ENCODE data around the gene VKORC1.

VKORC1 gene

GRCh38 chr16:31130336-31130891, 35.8 kb upstream of the VKORC1 start:
- DNase-seq (ENCODE audit: low read depth) = no peak

DNA sequence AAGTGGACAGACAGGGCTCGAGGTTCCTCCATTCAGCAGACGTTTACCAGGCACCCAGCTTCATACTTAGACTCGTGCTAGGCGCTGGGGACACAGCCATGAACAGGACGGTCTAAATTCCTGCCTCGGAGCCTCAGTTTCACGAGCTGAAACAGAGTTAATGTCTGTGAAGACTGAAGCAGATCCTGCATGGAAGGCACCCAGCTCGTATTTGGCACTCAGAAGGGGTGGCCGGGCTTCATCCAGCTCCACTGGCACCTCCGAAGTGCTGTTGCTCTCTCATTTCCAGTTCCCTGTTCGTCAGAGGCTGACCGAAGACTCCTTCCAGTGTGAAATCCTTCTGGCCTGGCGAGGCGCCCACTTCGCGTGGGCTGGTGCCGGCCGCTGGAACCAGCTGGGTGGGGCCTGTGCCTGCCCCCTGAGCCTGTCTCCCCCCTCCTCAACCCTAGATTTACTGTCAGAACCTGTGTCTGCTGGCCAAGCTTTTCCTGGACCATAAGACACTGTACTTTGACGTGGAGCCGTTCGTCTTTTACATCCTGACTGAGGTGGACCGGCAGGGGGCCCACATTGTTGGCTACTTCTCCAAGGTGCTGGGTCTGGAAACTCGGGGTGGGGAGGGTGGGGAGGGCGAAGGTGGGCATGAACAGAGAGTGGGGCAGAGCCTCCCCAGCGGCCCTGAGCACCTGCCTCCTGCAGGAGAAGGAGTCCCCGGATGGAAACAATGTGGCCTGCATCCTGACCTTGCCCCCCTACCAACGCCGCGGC, 35.2 kb upstream of the VKORC1 start:
- no peak for DNase-seq (ENCODE audit: low read depth)

DNA sequence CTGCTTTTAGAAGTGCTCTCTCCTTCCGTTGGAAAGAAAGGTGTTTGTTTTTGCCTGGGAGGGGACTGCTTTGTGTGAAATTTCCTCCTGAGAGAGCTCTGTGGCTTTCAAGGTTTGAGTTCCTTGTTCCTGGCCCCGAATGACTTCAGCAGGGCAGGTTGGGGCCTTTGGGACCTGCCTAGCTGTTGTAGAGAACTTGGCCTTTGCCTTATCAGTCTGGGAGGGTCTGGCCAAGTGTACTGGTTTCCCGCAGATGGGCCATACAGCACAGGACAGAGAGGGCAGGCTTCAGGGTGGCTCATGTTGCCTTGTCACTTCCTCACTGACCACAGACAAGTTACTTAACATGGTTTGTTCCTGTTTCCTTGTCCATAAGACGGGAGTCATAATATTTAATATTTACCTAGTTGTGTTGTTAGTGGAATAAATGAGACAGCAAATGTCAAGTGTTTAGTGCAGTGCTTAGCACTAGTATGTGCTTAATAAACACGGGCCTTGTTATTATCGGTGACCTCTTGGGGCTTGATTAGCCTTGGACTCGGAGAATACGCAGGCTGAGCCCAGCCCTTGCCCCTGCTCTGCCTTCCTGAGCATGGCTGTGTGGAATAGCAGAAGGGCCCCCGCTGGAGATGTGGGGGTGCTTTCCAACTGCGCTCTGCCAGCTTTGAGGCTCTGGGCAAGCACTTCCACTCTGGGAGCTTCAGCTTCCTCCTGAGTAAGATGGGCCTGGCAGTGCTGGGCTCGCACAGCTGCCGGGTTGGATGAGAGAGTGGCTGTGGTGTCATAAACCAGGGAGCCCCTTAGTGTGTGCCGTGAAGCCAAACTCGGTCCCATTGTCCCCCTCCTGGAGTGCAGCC, 34.3 kb upstream of the VKORC1 start:
- no peak for DNase-seq (ENCODE audit: low read depth)

- no peak for DNase-seq (ENCODE audit: low read depth)
Measured at GRCh38 chr16:31127182-31127581, 32.6 kb upstream of the VKORC1 start.

DNA sequence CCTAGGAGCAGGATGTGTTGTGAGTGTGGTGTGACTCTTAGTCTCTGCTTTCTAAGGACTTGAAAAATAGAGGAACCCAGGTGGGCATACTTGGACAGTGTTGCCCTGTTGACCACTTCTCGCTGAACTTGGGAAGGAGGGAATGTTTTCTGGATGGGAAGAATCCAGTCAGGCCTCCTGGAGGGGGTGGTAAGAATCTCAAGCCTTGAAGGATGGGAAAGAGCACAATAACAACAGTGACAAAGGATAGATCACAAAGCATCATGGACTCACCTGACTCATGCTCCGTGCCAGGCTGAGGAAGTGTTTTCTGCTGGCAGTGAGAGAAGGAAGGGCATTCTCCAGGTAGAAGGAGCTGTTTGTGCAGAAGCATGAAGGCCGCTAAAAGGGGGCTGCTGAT, 31.2 kb upstream of the VKORC1 start:
- no peak for DNase-seq (ENCODE audit: low read depth)

DNA sequence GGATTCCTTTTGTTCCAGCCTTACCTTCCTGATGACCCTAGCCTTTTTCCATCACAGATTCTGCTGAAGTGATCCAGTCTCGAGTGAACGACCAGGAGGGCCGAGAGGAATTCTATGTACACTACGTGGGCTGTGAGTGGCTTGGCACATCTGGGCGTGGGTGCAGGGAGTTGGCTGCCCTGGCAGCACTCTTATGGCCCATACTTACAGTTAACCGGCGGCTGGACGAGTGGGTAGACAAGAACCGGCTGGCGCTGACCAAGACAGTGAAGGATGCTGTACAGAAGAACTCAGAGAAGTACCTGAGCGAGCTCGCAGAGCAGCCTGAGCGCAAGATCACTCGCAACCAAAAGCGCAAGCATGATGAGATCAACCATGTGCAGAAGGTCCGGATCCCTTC, 25.5 kb upstream of the VKORC1 start:
- DNase-seq (ENCODE audit: low read depth) = no peak

DNA sequence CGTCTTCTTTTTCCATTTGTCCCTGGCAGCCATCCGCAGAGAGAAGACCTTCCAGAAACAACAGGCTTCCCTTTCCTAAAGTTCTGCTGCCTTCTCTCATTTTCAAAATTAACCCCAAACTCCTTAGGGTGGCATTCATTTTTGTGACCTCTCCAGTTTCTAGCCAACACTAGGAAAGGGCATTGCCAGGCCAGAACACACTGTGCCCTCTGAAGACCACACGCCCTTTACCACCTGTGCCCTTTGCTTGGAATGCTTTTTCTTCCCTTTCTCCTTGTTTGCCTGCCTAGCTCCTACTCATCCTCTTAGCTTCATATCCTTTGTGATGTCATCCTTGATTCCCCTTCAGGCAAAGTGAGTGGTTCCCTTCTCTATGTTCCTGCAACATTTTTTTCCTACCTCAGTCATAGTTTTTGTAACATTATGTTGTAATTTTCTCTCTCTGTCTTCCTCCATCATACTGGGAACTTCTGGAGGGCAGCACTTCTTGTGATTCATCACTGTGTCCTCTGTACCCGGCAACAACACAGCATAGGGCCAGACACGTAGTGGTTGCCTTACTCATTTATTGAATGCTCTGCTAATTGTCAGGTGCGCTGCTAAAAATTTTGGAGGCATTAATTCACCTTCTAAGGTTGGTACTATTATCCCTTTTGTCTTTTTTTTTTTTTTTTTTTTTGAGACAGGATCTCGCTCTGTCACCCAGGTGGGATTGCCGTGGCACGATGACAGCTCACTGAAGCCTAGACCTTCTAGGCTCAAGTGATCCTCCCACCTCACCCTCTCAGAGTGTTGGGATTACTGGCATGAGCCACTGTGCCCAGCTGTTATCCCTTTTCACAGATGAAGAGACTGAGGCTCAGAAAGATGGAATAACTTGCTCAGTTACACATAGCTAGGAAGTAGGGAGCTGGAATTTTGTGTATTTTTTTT, 23.9 kb upstream of the VKORC1 start:
- DNase-seq (ENCODE audit: low read depth) = peak; percentile 90

DNA sequence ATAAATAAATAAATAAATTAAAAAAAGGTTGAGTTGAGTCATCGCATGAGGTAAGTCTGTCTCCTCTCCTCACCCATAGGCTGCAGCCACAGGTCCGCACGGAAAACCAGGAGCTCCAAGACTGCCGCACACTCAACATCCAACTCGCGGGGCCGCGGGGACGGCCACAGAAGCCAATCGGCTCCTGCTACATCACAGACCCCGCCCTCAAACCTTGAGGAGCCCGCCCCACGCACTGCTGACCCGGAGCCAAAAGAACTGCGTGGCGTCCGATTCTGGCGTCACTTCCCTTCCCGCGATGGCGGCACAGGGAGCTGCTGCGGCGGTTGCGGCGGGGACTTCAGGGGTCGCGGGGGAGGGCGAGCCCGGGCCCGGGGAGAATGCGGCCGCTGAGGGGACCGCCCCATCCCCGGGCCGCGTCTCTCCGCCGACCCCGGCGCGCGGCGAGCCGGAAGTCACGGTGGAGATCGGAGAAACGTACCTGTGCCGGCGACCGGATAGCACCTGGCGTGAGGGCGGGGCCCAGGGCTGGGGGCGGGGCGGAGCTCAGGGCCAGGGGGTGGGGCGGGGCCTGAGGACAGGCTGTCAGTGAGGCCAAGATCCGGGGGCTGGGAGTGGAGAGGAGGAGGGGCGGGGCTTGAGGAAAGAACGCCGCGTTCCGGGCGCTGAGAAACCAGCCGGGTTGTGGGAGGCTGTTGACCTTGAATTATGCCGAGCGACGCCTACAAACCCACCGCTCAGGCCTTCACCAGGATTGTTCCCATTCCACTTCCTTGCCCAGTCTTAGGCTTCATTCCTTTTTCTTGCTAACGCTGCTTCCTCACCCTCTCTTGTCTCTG, 23.0 kb upstream of the VKORC1 start, which contains the start of gene KAT8:
Gene KAT8, plus strand, starts transcription at position 281 of the 839 bp plus-strand sequence. Its CDS starts 18 bp downstream, at position 299.
- DNase-seq (ENCODE audit: low read depth) = peak; percentile 98

DNA sequence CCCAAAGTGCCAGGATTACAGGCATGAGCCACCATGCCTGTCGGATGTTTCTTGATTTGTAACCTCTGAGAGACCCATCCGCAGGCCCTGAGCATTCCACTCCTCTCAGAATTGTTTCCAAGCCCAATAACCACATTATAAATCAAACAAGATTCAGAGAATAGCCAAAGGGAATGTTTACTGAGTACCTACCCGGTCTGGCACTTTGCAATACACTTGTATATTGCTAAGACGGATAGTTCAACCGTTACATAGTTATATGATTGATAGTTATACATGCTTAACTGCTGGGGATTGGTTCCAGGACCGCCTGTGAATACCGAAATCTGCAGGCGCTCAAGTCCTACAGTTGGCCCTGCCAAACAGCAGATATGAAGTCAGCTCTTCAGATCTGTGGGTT, 19.9 kb upstream of the VKORC1 start:
- no peak for DNase-seq (ENCODE audit: low read depth)

DNA sequence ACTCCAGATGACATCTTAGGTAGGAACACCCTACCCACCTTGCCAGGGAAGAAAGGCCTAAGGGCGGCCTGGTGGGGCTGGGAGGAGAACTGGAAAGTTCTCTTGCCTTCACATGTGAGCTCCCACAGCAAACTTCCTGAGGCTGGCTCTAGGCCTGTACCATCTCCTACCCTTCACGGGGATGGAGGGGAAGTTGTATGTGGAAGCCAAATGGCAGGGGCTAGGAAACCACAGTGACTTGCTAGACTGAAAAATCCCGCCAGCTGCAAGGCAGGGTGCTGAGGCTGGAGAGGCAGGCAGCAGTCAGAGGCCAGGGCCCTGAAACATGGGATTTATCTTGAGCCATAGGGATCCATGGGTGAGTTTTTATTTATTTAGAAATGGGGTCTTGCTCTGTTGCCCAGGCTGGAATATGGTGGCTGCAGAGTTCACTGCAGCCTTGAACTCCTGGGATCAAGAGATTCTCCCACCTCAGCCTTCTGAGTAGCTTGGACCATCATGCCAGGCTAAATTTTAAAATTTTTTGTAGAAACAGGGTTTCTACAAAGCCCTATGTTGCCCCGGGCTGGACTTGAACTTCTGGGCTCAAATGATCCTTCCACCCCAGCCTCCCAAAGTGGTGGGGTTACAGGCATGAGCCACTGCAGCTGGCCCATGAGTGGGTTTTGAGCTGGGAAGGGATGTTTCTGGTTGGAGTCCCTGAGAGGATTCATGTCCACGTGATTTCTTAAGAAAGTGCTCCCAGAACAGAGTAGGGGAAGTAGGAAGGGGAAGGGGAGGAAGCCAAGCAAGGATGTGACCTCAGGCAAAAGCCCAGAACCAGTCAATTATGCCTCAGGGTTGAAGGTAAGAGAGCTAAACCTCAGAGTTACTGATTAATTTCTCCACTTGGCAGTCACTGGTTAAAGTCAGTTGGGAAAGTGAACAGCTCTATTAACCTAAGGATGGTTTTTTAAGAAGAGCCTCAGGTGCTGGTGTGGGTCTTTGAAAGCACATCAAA, 18.8 kb upstream of the VKORC1 start:
- no peak for DNase-seq (ENCODE audit: low read depth)

DNA sequence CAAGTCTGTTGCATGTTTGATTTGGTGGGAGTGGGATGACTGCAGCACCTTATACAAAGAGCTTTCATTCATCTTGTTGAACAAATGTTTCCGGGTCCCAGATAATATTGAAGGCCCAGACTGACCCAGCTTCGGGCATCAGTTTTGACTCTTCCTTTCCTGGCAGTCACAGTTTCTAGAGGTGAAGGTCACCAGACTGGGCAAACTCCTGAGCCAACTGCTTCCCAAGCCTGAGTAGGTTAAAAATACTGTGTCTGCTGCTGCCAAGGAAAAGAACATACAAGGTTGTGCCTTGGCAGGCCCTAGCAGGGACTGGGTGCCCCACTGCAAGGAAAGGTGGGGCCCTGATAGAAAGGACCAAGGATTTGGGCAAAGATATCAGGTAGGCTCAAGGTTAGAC, 18.1 kb upstream of the VKORC1 start:
- no peak for DNase-seq (ENCODE audit: low read depth)

GRCh38 chr16:31111881-31112466, 17.4 kb upstream of the VKORC1 start:
- no peak for DNase-seq (ENCODE audit: low read depth)

DNA sequence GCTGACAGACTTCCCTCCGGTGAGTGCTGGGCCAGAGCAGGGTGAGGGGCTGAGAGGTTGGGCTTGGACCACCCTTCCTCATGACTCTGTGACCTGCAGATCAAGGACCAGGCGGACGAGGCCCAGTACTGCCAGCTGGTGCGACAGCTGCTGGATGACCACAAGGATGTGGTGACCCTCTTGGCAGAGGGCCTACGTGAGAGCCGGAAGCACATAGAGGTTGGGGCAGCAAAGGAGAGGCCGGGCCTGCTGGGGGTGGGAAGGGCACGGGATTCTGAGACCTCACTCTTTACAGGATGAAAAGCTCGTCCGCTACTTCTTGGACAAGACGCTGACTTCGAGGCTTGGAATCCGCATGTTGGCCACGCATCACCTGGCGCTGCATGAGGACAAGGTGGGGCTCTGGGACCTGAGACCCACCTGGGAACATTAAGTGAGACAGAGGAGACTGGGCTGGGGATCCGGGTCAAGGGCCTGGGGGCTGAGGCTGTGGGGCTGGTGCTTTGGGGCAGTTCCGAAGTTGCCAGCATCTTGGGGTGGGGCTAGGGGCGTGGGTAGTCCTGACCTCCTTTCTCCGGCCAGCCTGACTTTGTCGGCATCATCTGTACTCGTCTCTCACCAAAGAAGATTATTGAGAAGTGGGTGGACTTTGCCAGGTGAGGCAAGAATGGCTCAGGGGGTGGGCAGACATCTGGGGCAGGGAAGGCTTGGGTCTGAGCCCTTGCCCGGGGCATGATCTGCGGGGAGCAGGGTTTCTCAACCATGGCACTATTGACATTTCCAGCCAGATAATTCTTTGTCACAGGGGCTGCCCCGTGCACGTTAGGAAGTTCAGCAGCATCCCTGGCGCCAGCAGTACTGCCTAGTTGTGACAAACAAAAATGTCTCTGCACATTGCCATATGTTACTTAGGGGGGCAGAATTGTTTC, 15.8 kb upstream of the VKORC1 start:
- DNase-seq (ENCODE audit: low read depth) = no peak

- no peak for DNase-seq (ENCODE audit: low read depth)
Measured at GRCh38 chr16:31109622-31110021, 15.0 kb upstream of the VKORC1 start.

- DNase-seq (ENCODE audit: low read depth) = no peak
Measured at GRCh38 chr16:31108794-31109558, 14.4 kb upstream of the VKORC1 start.

DNA sequence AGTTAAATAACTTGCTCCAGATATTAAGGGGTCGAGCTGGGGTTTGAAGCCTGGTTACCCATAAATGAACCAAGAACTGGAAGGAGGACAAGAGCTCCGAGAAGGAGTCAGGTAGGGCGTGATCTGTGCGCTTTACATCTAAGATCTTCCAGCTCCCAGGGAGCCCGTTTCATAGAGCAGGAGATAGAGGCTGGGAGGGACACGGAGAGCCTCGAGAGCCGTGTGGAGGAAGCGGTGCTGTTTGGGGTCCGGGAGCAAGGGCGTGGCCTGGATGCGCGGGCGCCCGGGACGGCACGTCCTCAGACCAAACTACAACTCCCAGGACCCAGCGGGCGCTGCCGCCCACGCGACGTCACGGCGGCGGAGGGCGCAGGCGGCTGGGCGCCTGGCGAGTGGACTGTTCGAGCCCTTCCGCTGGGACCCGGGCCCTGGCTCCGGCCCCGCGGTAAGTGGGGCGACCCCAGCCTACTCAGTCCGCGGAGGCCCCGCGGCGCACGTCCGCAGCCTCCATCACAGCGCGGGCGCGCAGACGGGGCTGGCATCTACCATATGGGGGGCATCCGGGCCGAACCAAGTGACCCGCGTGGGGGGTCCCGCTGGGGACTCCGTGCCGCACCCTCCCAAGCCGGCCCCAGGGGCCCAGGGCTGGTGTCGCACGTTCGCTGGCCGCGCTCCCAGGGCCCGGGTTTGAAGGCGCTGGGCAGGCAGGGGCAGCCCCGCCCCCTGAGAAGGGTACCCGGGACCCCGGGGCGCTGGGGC, 13.6 kb upstream of the VKORC1 start, which contains the start of gene BCKDK:
Gene BCKDK, plus strand, starts transcription at position 352 of the 759 bp plus-strand sequence. CDS start 838 bp downstream, outside the sequence.
- peak; percentile 79 for DNase-seq (ENCODE audit: low read depth)

Measured in EH (cell line).